D721Med (cell line): ENCODE data around the gene PRMT9.

ENCODE experiments used
- DNase-seq: peaks from one replicate; pipeline ENCODE4 v3.0.0; 2011; ENCODE audit warnings: low spot score; ENCODE audit not compliant: insufficient read length
- FAIRE-seq: peaks from 2 replicates; lab custom pipeline; 2011; peaks lifted over from hg19 to GRCh38; lab: Jason Lieb, UNC
- TF ChIP-seq, protein P1 (sequence below): IDR thresholded peaks from 2 replicates; pipeline ENCODE4 v1.5.1; 2012; ENCODE audit warnings: mild to moderate bottlenecking, control low read depth; ENCODE audit not compliant: insufficient read depth; ENCODE audit errors: missing control alignments

PRMT9 gene

DNA sequence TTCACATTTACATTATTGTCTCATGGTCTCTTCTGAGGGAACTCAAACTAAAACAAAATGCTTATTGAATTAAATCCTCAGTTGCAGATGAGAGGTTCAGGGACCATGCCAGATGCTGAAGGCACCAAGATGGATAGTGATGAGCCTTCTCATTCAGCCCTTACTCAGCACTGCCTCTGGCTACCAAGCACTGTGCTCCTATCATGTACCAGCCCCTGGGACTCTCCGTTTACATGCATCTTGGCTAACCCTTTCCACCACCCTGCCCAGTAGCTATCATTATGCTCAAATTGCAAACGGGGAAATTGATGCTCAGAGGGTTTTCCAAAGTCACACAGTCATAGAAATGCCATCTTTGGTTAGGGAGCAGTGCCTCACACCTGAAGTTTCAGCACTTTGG, 89.4 kb downstream of the PRMT9 start:
- DNase-seq (no peak), FAIRE-seq (no peak)
- TF ChIP-seq, protein P1, sequence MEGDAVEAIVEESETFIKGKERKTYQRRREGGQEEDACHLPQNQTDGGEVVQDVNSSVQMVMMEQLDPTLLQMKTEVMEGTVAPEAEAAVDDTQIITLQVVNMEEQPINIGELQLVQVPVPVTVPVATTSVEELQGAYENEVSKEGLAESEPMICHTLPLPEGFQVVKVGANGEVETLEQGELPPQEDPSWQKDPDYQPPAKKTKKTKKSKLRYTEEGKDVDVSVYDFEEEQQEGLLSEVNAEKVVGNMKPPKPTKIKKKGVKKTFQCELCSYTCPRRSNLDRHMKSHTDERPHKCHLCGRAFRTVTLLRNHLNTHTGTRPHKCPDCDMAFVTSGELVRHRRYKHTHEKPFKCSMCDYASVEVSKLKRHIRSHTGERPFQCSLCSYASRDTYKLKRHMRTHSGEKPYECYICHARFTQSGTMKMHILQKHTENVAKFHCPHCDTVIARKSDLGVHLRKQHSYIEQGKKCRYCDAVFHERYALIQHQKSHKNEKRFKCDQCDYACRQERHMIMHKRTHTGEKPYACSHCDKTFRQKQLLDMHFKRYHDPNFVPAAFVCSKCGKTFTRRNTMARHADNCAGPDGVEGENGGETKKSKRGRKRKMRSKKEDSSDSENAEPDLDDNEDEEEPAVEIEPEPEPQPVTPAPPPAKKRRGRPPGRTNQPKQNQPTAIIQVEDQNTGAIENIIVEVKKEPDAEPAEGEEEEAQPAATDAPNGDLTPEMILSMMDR = no peak

DNA sequence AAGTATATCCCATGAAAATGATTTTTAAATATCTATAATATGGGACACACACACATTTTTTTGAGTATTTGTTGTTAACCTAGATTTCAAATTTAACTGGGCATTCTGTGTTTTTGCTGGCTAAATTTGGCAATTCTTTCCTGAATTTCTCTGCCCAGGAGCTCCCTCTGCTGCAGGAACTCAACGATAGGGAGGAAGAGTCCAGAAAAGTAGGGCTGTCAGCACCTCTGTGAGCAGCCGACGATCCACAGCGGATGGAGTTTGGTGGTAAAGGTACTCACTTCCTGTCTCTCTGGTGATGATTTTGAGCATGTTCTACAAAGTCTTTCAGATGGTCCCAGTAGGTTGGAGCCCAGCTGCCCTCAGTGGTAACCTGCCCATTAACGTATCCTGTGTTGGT, 89.9 kb downstream of the PRMT9 start:
- FAIRE-seq (no peak), DNase-seq (no peak)
- TF ChIP-seq, protein P1 = no peak

DNA sequence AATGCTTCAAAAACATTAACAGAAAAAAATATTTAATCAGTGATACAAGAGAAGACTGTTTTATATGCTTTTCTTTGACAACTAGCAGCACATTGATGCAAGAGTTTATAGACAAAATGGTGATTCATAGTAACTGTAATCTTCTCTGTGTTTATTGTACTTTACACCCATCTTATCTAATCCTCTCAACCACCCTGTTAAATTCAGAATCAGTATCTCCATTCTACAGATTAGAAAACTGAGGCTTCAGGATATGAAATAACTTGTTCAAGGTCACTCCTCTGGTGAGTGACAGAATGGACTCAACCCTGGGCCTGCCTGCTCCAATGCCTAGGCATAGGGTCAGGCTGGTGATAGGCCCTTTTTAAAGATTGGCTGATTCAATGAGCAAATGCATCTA, 92.9 kb downstream of the PRMT9 start:
- DNase-seq (no peak), FAIRE-seq (no peak)
- TF ChIP-seq, protein P1 = no peak

DNA sequence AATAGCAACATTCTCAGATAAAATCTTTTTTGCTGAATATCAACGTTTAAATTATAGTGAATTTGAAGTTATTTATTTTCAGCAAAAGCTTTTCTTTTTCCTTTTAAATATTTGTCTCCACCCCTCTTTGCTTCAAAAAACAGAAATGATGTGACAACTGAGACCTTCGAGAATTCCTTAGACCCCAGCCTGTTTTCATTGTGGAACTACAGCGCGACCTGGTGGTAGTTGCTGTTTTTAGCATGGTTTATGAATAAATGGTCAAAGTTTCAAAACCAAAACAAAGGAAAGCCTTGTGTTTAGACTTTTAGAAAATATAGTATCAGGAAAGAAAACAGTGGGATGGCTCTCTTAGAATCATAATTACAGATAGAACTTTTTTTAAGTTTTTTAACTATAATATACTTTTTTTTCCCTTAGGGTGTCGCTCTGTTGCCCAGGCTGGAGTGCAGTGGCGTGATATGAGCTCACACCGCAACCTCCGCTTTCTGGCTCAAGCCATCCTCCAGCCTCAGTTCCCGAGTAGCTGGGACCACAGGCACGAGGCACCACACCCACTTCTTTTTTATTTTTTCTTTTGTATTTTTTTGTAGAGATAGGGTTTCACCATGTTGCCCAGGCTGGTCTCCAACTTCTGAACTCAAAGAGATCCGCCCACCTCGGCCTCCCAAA, 93.6 kb downstream of the PRMT9 start:
- DNase-seq (peak; percentile 42), FAIRE-seq (peak; percentile 94)
- TF ChIP-seq, protein P1 = peak; percentile 97

DNA sequence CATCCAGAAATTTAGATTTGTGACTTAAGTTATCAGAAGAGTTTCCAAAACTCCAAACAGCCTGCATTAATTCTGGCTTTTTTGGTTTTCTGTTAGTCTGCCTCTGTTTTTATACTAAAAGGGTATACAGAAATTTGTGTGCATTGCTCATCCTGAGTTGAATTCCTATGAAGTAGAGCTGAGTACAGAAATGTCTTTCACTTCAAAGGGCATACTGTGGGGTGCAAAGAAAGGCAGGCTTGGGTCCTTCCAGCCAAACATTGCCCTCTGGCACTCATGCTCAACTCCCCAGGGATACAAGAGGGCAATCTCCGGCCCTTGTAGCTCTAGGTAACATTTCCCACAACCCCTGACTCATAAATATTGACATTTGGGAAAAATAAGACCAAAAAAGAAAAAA, 94.4 kb downstream of the PRMT9 start:
- TF ChIP-seq, protein P1 = no peak
- FAIRE-seq (no peak), DNase-seq (no peak)
